ENCODE measurements around the gene SLFNL1.

SLFNL1 gene

DNA sequence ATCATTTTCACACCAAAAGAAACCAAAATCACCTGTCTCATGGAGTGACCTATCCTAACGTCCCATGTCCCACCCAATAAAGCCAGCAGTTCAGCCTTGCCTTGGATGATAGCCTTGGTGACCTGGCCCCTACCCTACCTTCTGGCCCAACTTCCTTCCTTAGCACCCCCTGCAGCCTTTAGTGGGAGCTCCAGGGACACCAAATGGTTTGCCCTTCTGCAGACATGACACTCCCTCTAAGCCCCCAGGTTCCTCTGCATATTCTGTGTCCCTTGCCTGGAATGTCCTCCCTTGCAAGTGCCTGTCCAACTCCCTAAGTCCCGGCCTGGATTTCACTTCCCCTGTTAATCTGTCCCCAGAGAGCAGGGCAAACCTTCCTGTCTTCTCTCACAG is 2.2 kb downstream of the SLFNL1 start:
- DNase-seq = no peak

DNA sequence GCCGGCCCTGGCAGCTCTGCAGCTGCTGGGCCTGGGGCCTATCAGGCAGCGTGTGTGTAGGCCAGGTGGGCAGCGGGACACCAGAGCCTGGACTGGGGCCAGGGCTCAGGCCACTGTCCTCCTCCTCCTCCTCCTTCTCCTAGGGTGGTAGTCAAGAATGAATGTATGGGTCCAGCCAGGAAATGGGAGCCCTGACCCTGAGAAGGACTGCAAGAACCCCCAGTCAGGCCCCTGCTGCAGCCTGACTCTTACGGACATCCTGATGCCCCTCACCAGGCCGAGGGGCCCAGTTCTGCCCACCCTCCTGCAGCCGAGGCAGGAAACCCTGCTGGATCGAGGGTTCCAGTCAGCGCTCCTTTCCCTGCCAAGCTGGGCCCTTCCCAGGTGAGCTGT is 3.5 kb downstream of the SLFNL1 start:
- no peak for DNase-seq

DNA sequence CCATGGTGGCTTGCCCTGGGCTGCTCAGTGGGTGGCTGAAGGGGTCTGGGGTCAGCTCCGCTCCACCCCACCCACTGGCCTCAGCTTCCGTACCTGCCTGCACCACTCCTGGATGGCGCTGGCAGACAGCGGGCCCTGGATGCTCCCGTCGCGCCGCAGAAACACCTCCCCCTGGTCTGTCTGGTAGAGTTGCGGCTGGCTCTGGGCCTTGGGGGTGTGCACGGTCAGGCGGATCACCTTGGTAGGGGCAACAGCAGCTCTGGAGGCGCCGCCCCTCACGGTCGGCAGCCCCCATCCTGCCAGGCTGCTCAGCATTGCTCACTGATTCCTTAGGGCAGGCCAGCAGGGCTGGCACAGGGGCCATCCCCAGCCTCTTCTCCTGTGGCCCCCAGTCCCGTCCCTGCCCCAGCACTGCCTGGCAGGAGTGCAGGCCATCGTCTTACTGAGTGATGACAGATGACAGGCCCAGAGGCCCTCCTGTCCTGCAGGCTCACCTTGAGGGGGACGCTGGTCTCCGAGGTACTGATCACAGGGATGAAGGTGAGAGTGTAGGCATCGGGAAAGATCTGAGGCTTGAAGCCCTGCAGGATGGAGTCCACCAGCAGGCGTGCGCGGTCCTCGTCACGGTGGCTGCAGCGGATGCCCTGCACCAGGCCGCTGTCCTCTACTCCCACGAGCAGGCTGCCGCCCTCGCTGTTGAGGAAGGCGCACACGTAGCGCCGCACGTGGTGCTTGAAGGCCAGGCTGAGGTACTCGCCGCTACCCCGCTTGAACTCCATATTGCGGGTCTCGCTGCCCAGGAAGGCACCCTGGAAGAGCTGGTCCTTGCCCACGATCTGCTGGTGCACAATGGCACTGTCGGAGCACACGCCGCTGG is 4.1 kb downstream of the SLFNL1 start:
- DNase-seq = no peak

DNA sequence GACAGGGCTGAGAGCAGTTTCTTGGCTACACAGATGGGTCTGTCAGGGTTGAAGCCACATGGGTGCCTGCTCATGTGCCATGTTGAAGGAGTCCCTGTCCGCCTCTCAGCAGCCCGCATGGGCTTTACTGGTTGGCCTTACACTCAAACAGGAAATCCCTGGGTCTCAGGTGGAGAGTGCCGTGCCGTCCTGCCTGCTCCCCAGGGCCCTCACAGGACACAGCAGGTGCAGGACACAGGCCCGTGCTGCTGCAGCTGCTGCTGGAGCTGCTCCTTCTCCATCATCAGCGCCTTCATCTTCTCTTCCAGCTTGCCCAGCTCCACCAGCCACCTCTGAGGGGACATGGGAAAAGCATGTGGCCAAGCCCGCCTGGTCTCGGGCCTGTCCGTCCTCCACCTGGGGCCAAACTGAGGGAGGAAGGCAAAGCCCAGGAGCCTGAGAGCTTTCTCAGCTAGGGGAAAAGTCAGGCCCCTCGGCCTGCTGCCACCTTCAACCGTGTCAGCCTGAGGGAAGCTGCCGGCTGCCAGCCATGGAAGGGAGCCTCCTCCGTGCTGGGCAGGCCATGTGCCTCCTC is 5.5 kb downstream of the SLFNL1 start:
- no peak for DNase-seq

DNA sequence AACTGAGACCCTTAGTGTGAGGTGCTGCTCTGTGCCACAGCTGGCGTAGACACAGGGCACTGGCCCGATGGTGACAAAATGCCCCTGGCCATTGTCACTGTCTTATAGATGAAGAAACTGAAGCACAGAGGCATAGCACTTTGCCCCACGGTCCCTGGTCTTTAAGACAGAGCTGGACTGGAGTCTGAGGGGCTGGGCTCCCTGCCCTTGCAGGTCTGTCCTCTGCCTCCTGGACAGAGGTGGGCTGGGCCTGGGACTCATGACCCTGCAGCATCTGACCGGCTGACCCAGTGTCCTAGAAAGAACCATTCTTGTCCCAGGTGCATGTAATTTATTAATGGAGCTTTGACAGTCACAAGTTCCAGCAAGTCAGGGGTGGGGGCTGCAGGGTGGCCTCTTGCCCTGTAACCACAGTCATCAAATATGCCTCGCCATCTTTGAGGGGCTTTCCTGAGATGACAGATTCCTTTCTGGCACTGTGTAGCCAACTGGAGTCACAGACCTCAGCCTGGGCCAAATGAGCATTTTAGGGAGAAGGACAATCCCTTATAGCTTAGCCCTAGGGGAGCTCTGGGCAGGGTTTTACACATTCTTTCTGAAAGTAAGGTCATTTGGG is 6.1 kb downstream of the SLFNL1 start:
- no peak for DNase-seq

DNA sequence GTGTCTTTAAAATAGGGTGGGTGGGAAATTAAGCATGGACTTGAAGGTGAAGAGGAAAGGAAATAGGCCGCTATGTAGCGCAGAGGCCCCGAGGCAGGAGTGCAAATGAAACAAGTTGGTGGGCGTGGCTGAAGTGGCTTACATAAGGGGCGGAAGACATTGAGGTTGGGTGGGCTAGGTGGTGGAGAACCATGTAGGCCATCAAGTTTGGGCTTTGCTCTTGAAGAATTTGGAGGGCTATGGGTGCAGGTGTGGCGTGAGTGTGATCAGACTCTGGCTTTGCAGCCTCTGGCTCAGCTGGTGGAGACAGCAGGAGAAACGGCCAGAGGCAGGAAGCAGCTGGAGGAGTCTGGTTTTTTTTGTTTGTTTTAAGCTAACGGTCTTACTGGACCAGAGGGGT is 6.7 kb downstream of the SLFNL1 start:
- no peak for DNase-seq

DNA sequence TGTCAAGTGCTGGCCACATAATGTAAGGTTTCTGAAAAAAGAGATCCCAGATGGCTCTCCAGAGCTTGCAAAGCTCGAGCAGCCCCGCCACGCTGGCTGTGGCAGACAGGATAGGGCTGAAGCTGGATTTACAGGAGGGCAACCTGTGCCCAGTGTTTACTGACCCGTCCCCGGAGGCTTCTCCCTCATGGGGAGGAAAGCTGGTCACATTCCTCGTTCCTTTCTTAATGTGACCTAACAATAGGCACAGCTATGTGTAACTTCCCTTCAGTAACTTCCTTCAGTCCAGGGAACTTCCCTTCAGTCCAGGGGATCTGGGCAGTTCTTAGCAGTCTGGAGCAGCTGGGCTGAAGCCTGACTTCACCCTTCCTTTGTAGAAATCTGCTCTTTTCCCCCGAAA is 7.7 kb downstream of the SLFNL1 start:
- no peak for DNase-seq

DNA sequence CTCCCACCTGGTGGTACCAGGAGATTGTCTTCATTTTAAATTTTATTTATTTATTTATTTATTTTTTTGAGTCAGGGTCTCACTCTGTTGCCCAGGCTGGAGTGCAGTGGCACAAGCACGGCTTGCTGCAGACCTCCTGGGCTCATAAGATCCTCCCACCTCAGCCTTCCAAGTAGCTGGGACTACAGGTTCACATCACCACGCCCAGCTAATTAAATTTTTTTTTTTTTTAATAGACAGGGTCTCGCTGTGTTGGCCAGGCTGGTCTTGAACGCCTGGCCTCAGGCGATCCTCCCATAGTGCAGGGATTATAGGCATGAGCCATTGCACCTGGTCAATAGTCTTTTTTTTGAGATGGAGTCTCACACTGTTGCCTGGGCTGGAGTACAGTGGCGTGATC is 8.5 kb downstream of the SLFNL1 start:
- no peak for DNase-seq

DNA sequence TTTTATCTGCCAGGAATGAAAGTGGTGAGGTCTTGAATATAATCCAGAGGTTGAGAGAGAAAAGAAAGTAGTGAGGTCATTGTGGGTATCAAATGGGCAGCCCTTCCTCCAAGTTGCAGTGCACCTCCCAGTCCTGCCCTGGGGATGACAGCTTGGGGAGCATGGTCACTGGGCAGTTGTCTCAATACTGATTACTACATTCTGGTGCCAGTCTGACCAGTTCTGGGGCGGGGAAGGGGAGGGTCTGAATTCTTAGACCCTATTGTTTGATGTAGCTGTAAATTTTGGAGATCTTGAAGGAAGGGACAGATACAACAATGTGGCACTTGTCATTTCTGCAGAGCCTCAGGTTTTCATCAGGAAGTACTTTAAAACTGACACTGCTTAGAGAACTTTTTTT is 11.2 kb downstream of the SLFNL1 start:
- no peak for DNase-seq

DNA sequence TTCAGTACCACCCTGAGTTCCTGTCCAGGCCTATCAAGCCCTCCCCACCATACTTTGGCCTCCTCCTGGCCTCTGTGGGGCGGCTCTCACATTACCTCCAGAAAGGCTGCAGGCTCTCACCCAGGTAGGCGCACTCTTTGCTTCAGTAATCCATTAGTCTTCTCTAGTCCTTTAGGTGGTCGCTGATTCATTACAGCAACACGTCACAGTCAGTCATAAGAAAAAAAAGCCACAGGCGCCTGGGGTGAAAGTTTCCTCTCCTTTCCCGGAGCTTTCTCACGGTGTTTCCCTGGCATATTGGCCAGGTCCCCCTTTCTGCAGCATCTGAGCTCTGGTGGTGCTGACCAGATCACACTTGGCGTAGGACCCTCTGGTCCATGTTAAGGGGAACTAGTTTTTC is 12.1 kb downstream of the SLFNL1 start:
- DNase-seq = no peak

DNA sequence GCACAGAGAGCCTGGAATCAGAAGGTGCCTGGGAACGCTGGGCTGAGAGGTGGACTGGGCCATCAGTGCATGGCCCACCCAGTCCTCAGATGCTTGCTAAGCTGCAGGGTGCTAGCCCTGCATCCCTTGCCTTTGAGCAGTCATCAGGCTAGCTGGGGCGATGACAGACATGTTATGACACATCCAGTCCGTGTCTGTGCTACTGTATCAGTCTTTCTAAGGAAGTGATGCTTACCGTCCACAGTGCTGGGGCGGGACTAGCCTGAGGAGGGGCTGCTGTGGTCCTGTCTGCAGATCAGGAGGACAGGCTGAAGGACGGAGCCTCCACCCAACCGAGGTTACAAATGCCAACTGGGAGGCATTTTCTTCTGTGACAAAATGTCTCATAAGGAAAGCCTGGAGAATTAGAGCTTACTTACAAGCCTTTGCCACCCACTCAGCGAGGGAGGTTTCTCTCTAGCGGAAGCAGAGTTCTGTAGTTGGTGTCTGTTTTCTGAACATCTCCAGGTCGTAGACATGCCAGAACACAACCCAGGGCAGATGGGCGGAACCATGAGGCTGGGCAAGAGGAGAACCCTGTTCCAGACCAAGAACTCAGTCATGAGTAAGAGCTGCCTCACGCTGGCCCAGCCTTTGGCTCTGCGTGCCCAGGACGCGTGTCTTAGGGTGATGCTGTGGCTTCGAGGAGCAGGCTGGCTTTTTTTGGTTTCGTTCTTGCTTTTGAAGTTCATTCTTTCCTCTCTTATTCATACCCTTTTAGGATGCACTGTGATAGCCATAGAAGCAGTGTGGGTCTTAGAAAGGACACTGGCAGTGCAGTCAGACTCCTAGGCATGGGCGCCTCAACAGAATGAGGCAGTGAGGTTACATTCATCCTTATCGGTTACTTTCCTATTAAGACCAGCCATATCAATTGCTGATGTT is 14.3 kb downstream of the SLFNL1 start:
- DNase-seq = no peak

DNA sequence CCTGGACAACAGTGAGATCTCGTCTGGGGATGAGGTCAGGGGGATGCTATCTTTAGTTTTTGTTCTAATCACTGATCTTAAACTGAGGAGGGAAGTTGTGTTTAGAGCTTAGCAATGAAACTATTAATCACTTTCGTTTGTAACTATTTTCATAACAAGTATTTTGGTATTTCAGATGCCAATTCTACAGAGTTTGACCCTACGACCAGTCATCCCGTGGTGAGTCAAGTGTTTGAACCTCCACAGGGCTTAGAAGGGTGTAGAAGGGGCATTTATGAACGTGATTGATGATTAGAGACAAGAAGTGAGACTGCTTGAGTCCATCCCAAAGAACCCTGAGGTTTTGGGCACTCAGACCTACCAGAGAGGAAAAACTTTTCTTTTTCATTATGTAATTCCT is 15.6 kb downstream of the SLFNL1 start:
- DNase-seq = no peak

DNA sequence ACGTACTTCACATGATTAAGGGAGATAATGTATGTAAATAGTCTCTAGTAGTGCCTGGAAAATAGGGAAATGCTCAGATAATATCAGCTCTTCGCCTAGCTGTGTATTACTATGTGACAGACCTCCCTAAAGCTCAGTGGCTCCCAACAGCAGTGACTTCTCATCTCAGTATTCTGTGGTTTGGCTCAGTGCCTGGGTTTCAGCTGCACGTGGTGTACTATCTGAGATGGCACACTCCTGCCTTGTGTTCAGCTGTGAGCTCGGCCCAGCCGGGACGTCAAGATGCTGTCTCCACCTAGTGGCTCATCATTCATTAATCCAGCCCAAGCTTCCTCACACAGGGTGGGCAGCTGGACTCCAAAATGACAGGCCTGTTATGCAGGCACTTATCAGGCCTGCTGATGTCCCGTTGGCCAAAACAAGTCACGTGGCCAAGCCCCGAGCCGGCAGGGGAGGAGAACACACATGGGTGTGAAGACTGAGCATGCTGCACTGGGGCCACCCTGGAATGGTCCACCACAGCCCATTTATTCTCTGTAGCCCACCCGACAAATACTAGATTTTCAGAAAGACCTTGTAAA is 17.8 kb downstream of the SLFNL1 start:
- DNase-seq = peak; percentile 68 to 87

DNA sequence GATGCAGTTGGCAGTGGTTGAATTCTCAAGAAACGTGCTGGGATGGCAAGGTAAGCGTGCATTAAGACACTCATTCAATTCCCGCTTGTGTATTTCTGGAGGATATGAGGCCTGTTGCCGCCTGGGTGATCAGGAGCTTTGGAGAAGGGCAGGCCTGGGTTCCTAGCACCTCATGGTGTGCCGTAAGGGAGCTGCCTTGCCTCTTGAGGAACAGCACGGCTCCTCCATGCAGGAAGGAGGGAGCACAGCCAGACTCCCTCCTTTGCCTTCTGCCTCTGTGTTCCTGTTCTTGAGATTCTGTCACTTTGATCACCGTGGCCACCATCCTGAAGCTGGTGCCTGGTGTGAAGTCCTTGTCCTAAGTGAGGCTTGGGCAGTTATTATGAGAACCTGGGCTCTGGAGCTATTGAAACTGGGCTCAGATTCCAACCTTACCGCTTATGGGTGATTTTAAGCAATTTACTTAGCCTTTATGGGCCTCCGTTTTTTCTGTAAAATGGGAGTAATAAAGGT is 18.3 kb downstream of the SLFNL1 start:
- no peak for DNase-seq

DNA sequence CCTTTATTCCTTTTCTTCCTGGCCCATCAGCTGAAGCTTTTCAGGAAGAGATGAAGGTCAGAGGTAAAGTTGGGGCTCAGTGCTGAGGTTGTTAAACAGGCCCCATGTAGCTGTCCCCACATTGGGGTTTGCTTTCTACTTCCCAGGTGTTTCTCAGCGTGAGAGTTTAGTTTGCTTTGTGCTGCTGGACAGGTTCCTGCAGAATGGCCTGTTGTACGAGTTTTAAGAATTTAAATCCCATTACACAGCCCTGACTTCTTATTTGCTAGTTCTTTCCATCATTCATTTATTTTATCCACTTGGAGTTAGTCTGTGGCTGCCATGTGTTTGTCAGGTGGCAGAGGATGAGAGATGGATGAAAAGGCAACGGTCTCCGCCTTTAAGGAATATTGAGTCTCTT is 22.9 kb downstream of the SLFNL1 start:
- no peak for DNase-seq

DNA sequence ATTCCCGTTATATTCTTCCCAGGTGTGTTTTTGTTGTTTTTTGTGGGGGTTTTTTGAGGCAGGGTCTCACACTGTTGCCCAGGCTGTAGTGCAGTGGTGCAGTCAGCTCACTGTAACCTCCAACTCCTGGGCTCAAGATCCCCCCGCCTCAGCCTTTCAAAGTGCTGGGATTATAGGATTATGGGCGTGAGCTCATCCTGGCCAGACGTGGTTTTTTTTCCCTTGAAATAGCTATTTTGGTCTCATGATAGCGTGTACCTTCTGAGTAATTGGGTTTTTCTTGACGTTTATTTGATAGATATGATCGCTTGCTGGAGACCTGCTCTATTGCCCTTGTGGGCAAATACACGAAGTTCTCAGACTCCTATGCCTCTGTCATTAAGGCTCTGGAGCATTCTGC is 24.4 kb downstream of the SLFNL1 start:
- DNase-seq = no peak

DNA sequence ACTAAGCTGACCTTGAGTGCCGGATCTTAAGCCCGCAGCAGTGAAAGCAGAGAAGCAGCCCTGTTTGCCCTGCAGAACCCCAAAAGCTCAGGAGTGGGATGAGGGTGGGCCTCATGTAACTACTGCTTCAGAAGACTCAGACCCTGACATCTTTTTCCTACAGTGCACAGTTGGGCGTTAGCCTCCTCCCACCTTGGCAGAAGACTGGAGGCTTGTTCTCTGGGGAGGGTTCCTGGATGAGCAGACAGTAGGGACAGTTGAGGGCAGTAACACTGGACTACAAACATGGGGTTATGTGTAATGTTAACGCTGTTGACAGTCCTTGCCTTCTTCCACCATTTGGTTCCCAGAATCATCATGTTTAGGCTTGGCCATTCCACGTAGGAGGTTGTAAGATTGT is 32.5 kb downstream of the SLFNL1 start:
- no peak for DNase-seq

DNA sequence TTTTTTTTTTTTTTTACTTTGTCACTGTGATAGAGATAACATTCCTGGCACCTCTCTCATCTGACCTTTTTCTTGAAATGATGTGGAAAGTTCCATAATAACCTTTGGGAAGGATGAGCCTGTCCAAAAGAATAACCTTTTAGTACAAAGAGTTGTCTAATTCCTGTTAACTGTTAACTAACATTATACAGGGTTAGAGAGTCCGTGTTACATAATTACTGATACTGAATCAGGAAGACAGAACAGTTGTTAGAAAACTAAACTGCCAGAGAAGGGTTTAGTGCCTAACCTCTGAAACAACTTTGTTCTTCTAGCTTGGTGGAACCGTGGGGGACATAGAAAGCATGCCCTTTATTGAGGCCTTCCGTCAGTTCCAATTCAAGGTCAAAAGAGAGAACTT is 33.2 kb downstream of the SLFNL1 start:
- DNase-seq = no peak

DNA sequence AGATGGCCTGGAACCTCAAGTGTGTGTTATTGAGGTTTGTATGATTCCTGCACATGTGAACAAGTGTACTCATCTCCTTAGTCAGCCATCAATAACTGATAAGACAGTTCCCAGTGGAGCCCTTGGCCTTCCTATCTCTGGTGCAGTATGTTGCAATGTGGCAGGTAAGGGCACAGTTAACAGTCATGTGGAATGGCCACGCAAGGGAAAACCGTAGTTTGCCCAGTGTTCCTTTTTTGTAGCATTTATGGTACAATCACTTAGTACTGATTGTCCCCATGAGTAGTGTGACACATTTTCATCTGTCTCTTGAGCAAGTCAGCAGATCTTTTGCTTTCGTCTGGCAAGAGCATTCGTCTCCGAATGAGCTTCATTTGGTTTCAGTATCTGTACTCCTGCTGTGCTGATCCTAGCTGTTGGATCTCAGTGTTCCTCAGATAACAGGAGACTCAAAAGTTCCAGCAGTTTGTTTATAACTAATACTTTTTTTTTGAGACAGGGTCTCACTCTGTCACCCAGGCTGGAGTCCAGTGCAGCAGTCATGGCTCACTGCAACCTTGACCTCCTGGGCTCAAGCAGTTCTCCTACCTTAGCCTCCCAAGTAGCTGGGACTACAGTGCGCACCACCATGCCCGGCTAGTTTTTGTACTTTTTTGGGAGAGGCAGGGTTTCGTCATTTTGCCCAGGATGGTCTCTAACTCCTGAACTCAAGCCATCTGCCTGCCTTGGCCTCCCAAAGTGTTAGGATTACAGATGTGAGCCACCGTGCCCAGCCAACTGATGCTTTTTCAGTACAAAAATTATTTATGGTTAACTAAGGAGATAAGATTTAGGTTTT is 33.9 kb downstream of the SLFNL1 start:
- no peak for DNase-seq

DNA sequence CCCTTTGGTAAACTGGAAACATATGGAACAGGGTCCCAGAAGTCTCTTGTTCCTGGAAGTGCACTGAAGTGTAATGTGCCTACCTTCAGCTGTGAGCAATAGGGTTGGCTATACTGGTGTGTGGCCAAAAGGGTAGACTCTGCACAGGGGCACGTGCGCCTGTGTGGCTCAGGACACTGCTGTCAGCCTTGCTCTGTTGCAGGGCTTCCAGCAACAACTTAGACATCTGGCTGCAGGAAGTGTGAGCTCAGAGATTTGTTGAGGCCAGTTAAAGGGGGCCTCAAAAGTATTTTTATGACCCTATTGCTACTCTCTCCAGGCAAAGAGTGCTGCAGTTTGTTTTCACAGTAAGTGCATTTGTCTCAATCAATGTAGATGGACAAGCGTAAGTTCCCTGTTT is 34.6 kb downstream of the SLFNL1 start:
- no peak for DNase-seq

DNA sequence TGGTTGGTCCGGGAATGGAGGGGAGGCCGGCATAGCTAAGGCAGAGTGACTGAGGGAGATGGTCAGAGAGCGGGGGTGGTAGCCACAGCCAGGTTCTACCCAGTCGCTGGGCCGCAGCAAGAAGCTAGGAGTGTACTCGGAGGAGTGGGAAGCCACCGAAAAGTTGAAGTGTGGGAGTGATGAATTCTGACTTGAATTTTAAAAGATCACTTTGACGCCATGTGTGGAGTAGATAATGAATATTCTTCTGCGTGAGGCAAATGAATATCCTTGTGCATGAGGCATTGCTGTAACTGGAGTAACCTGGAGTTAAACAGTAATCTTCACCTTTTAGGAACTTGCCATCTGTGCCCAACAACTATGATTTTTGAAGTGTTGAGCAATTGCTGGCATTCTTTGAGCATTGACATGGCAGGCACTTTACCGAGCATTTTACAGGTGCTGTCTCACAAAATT is 35.2 kb downstream of the SLFNL1 start:
- DNase-seq = no peak

DNA sequence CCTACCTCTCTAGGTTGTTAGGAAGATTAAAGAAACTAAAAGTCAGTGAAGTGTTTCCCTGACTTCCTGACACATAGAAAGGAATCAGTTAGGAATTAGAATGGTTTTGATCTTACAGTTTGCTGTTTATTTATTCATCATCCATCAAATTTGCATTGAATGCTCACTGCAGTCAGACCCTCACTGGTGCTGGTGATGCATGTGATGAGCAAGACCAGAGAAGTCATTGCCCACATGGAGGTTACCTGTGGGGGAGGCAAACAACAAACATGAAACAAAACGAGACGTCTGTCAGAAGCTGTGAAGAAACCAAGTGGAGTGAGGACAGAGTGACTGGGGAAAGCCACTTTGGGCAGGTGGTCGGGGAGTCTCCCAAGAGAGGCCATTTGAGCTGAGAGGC is 35.6 kb downstream of the SLFNL1 start:
- no peak for DNase-seq

Data from stimulated activated CD4-positive, alpha-beta T cell treated with anti-CD3 and anti-CD28 coated beads, Interleukin-4, amount 100 ng/mL, for 4 hours (primary cell).